Mucosa of rectum (tissue), 2 donors: ENCODE results near the gene DDX31.

Experiments
- H3K27ac ChIP-seq, 2 donors: one replicate each; pipeline ENCODE4 v1.7.0; 2013; ENCODE audit warnings: inconsistent platforms in 2 of 2, low read depth in 2 of 2, low read length in 2 of 2
- H3K27me3 ChIP-seq, 2 donors: one replicate each; pipeline ENCODE4 v1.7.0; 2013; ENCODE audit warnings: low read length in 2 of 2; ENCODE audit not compliant: control insufficient read depth in 2 of 2, insufficient read depth in 2 of 2
- H3K36me3 ChIP-seq, 2 donors: one replicate each; pipeline ENCODE4 v1.7.0; 2013; ENCODE audit warnings: low read length in 2 of 2; ENCODE audit not compliant: control insufficient read depth in 2 of 2, insufficient read depth in 2 of 2
- H3K4me1 ChIP-seq, 2 donors: one replicate each; pipeline ENCODE4 v1.7.0; 2013; ENCODE audit warnings: low read length in 2 of 2, mild to moderate bottlenecking in 1 of 2; ENCODE audit not compliant: control insufficient read depth in 2 of 2, insufficient read depth in 2 of 2
- H3K4me3 ChIP-seq, 2 donors: one replicate each; pipeline ENCODE4 v1.7.0; 2013; ENCODE audit warnings: low read length in 2 of 2
- H3K9ac ChIP-seq, 2 donors: one replicate each; pipeline ENCODE4 v1.7.0; 2013; ENCODE audit warnings: low read length in 2 of 2, low read depth in 1 of 2, mild to moderate bottlenecking in 1 of 2
- H3K9me3 ChIP-seq, 2 donors: one replicate each; pipeline ENCODE4 v1.7.0; 2013; ENCODE audit warnings: low read length in 2 of 2; ENCODE audit not compliant: control insufficient read depth in 2 of 2
- donor health status: healthy.
- donor health status: Normal muscosa, but diverticular disease.

The DDX31 gene

DNA sequence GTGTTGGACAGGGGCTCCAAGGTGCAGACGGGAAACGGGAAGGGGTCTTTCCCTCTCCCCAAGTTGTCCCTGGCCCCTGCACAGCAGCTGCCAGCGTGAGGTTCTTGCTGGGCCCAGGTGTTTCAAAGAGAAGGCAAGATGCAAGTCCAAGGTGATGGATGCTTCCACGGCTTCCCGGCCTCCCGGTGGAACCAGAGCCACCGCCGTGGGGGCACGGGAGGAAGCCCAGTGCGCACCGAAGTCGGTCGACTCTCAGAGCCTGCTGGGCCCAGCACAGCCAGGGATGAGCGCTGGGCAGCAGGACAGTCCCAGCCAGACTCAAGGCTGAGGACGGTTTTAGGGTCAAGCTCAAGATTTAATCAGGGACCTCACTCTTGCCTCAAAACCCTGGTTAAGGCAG lies 112.6 kb downstream of the DDX31 start:
- Histone ChIP-seq H3K27me3 (peaks cover 7 to 10% of the 10 kb centered on the region in 2 donors), H3K9me3 (no peaks in the 10 kb centered on the region), H3K27ac (no peak overlapping the region), H3K36me3 (no peaks in the 10 kb centered on the region), H3K4me1 (no peaks in the 10 kb centered on the region), H3K4me3 (no peak overlapping the region), H3K9ac (no peak overlapping the region)

DNA sequence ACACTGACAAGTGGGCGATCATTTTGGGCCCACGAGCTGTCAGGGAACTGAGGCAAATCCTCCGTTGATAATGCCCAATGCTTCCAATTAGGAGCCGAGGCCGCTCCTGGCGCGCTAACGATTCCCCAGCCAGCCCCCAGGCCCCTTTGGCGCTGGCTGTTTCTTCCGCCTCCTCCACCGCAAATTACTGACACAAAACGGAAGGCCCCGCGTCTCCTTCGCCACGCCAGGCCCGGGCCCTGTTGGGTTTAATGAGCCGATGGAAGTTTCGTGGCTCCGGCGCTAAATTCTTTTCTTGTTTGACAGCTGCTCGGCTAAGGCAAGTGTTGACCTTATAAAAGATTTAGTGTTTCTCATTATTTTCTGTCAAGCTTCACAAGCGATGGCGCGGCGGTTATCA lies 113.1 kb downstream of the DDX31 start:
- Histone ChIP-seq H3K9ac (no peak overlapping the region), H3K36me3 (no peaks in the 10 kb centered on the region), H3K4me1 (no peaks in the 10 kb centered on the region), H3K4me3 (no peak overlapping the region), H3K27ac (no peak overlapping the region), H3K9me3 (no peaks in the 10 kb centered on the region), H3K27me3 (peaks cover 7 to 8% of the 10 kb centered on the region in 2 donors)

DNA sequence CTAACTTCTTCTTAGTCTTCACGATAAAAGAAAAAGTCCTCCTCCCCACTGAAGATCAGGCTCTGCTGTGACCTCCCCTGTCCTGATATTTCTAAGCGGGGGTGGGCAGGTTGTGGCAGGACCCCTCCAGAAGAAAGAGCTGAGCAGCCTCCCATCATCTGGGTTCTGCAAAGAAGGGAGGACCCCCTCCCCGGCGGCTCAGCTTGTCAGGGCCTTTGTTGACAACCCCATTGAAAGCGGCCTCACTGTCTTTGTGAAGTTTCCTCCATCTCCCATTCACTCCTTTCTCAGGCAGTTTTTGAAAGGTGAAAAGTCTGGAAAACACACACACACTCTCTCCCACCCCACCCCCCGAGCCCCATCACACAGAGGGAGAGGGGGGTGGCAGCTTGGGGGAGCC lies 113.5 kb downstream of the DDX31 start:
- H3K4me1 ChIP-seq, result no peaks in the 10 kb centered on the region
- no peaks in the 10 kb centered on the region for H3K9me3 ChIP-seq
- no peak overlapping the region for H3K9ac ChIP-seq
- H3K27ac ChIP-seq, result no peak overlapping the region
- no peaks in the 10 kb centered on the region for H3K36me3 ChIP-seq
- no peak overlapping the region for H3K4me3 ChIP-seq
- H3K27me3 ChIP-seq, result peaks cover 7 to 8% of the 10 kb centered on the region in 2 donors

DNA sequence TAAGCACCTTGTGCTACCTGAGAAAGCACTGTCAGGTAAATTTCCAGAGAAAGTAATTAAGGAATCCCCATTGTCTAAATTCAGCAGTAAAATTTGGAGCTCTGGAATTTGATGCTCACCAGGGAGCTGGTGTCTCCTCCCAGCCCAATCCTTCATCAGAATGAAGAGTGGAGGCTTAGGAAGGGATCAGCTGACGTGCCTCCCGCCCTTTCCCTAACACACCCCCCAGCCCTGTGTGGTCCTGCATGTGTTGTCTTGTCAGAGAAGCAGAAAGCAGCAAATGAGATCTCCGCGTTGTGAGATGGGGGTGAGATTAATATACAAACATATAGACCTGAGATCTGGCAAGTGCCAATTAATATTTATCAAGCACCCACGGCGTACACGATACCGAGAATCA lies 114.3 kb downstream of the DDX31 start:
- H3K4me3 ChIP-seq, result no peak overlapping the region
- H3K9me3 ChIP-seq, result no peaks in the 10 kb centered on the region
- H3K9ac ChIP-seq, result no peak overlapping the region
- no peaks in the 10 kb centered on the region for H3K4me1 ChIP-seq
- no peaks in the 10 kb centered on the region for H3K36me3 ChIP-seq
- H3K27me3 ChIP-seq, result peaks cover 2 to 5% of the 10 kb centered on the region in 2 donors
- H3K27ac ChIP-seq, result no peak overlapping the region

DNA sequence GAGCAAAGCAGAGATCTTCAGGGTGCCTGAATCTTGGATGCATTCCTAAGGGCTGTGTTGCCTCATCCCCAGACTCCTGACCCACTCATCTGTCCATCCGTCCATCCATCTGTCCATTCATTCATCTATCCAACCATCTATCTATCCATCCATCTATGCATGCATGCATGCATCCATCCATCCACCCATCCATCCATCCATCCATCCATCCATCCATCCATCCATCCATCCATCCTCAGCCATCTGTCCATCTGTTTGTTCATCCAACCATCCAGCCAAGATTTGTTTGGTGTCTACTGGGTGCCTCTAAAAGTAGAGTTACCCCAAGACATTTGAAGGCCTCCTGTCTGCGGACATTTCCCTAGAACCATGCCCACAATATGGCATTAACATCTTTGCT lies 115.0 kb downstream of the DDX31 start:
- H3K36me3 ChIP-seq, result no peaks in the 10 kb centered on the region
- no peaks in the 10 kb centered on the region for H3K4me1 ChIP-seq
- H3K4me3 ChIP-seq, result no peak overlapping the region
- no peak overlapping the region for H3K9ac ChIP-seq
- peaks cover 0 to 5% of the 10 kb centered on the region in 2 donors for H3K27me3 ChIP-seq
- H3K27ac ChIP-seq, result no peak overlapping the region
- no peaks in the 10 kb centered on the region for H3K9me3 ChIP-seq

GRCh38 chr9:132552041-132552440 lies 117.7 kb downstream of the DDX31 start:
- no peaks in the 10 kb centered on the region for H3K36me3 ChIP-seq
- no peak overlapping the region for H3K4me3 ChIP-seq
- peaks cover 0 to 5% of the 10 kb centered on the region in 2 donors for H3K27me3 ChIP-seq
- H3K9me3 ChIP-seq, result no peaks in the 10 kb centered on the region
- peaks cover 0 to 3% of the 10 kb centered on the region in 2 donors for H3K4me1 ChIP-seq
- no peak overlapping the region for H3K9ac ChIP-seq
- no peak overlapping the region for H3K27ac ChIP-seq

- H3K4me3 ChIP-seq, result no peak overlapping the region
- H3K9ac ChIP-seq, result no peak overlapping the region
- peaks cover 0 to 5% of the 10 kb centered on the region in 2 donors for H3K27me3 ChIP-seq
- H3K36me3 ChIP-seq, result no peaks in the 10 kb centered on the region
- no peak overlapping the region for H3K27ac ChIP-seq
- no peaks in the 10 kb centered on the region for H3K9me3 ChIP-seq
- H3K4me1 ChIP-seq, result peaks cover 0 to 5% of the 10 kb centered on the region in 2 donors
These were observed 118.2 kb downstream of the DDX31 start for GRCh38 chr9:132551556-132551955.

GRCh38 chr9:132548751-132549640 lies 120.8 kb downstream of the DDX31 start:
- no peak overlapping the region for H3K4me3 ChIP-seq
- H3K27me3 ChIP-seq, result peaks cover 6 to 7% of the 10 kb centered on the region in 2 donors
- H3K36me3 ChIP-seq, result no peaks in the 10 kb centered on the region
- H3K9me3 ChIP-seq, result no peaks in the 10 kb centered on the region
- peaks cover 0 to 9% of the 10 kb centered on the region in 2 donors for H3K4me1 ChIP-seq
- H3K27ac ChIP-seq, result no peak overlapping the region
- no peak overlapping the region for H3K9ac ChIP-seq

DNA sequence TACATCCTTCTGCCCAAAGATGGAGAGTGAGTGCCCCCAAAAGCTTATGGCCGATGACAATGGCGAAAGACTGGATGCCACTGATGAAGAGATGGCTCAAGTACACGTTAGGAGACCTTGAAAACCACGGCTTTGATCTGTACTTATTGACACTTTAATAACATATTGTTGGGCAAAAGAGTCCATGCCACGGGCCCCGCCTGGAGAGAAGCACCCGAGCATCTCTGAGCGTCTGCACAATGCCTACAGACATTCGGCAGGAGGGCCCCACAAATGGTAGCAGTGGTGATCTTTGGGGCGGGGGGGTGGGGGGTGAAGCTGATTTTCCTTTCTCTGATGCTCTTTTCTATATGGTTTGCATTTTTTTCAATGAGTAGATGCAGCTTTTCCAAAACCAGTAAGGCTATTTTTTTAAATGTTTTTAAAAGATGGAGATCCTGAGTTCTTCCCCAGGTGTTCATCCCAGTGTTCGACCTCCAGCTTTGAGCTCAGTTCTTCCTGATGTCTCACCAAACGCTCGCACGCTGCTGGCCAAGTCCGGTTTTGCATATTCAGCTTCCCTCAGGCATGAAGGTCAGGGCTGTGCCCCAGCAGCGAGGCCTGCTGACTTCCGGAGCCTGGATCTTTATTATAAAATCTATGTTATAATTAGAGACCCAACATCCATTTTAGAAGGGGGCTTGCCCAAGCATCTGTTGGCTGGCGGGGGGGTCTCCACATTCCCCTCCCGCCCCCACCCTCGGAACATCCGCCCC lies 121.6 kb downstream of the DDX31 start:
- Histone ChIP-seq H3K27me3 (peaks cover 5 to 6% of the 10 kb centered on the region in 2 donors), H3K36me3 (no peaks in the 10 kb centered on the region), H3K4me3 (no peak overlapping the region), H3K27ac (no peak overlapping the region), H3K9ac (no peak overlapping the region), H3K4me1 (peaks cover 0 to 9% of the 10 kb centered on the region in 2 donors), H3K9me3 (no peaks in the 10 kb centered on the region)

DNA sequence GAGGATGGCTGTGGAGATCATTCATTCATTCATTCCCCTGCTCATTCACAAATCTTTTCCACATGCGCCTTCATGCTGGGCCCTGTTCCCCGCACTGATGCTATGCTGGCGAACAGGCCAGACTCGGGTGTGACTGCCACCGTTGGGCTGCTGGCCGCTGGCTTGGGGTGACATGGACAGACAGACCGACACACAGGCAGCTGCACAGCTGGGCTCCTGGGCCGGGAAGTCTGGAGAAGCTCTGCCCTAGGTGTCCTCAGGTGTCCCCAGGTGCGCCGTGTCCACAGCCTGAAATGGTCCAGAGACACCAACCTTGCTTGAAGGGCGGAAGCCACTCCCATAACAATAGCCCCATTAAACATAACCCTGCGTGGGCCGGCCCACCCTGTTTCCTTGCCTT lies 122.3 kb downstream of the DDX31 start:
- Histone ChIP-seq H3K27ac (no peak overlapping the region), H3K4me1 (peaks cover 0 to 9% of the 10 kb centered on the region in 2 donors), H3K9me3 (no peaks in the 10 kb centered on the region), H3K36me3 (no peaks in the 10 kb centered on the region), H3K4me3 (no peak overlapping the region), H3K27me3 (peaks cover 5 to 6% of the 10 kb centered on the region in 2 donors), H3K9ac (no peak overlapping the region)
